HEK293 (cell line): ENCODE results near the gene VPS50.

Experiments
- CTCF ChIA-PET: fragments of 350-600 bp; formaldehyde crosslinking; extraction: SDS; loops from one replicate; lab custom pipeline; 2021; ENCODE audit warnings: antibody characterized with exemption; lab: Yijun Ruan, JAX
- POLR2A ChIA-PET: fragments of 300-600 bp; formaldehyde crosslinking; extraction: SDS; loops from one replicate; lab custom pipeline; 2020; ENCODE audit warnings: antibody characterized with exemption, inconsistent platforms; lab: Yijun Ruan, JAX
- H3K27ac ChIP-seq: fragments of 200-500 bp; sonication (Bioruptor generic); 2 replicates; pipeline ENCODE4 v1.5.1; 2014; ENCODE audit warnings: low read depth, low read length, control low read depth, inconsistent platforms; ENCODE audit errors: extremely low read depth
- H3K36me3 ChIP-seq, 2 experiments: fragments of 200-500 bp in 1 of 2; sonication (Bioruptor generic) in 1 of 2; 1 replicate in 1 of 2; 2 replicates in 1 of 2; pipeline ENCODE4 v1.5.1; 2014 to 2017; ENCODE audit warnings: inconsistent platforms in 2 of 2, low read length in 2 of 2; ENCODE audit not compliant: control insufficient read depth in 2 of 2, insufficient read depth in 1 of 2
- H3K4me1 ChIP-seq: fragments of 200-500 bp; sonication (Bioruptor generic); 2 replicates; pipeline ENCODE4 v1.5.1; 2014; ENCODE audit warnings: mild to moderate bottlenecking, low read length, inconsistent platforms; ENCODE audit not compliant: control insufficient read depth, insufficient read depth
- H3K4me3 ChIP-seq: 2 replicates; pipeline ENCODE4 v1.5.1; 2011; ENCODE audit warnings: low read depth, mild to moderate bottlenecking, control low read depth, low read length, moderate library complexity
- H3K9me3 ChIP-seq: fragments of 200-500 bp; sonication (Bioruptor generic); 2 replicates; pipeline ENCODE4 v1.5.1; 2014; ENCODE audit warnings: low read depth, low read length, inconsistent platforms; ENCODE audit not compliant: control insufficient read depth, insufficient read depth
- BCL11B ChIP-seq: fragments of 450-650 bp; formaldehyde crosslinking; IDR thresholded peaks from 2 replicates; pipeline ENCODE4 v1.5.1; 2016; ENCODE audit warnings: low read depth, missing biosample characterization, missing genetic modification characterization
- PRDM1 ChIP-seq: fragments of 450-650 bp; formaldehyde crosslinking; IDR thresholded peaks from 2 replicates; pipeline ENCODE4; 2016; ENCODE audit warnings: missing biosample characterization, missing genetic modification characterization
- SCRT2 ChIP-seq: fragments of 450-650 bp; formaldehyde crosslinking; IDR thresholded peaks from 2 replicates; pipeline ENCODE4 v1.5.1; 2016; ENCODE audit warnings: missing biosample characterization, missing genetic modification characterization
- TRIM28 ChIP-seq: IDR thresholded peaks from 2 replicates; pipeline ENCODE4 v1.6.1; 2011; ENCODE audit warnings: low read length, control low read depth, borderline replicate concordance
- ZBTB11 ChIP-seq: fragments of 450-650 bp; formaldehyde crosslinking; conservative IDR thresholded peaks from 2 replicates; pipeline ENCODE4 v1.5.1; 2016; ENCODE audit warnings: low read depth, missing biosample characterization, missing genetic modification characterization
- ZEB2 ChIP-seq: fragments of 450-650 bp; formaldehyde crosslinking; IDR thresholded peaks from 2 replicates; pipeline ENCODE4 v1.5.1; 2016; ENCODE audit warnings: missing biosample characterization, missing genetic modification characterization
- ZNF133 ChIP-seq: fragments of 450-650 bp; formaldehyde crosslinking; IDR thresholded peaks from 2 replicates; pipeline ENCODE4 v1.5.1; 2016; ENCODE audit warnings: missing biosample characterization, missing genetic modification characterization
- ZNF202 ChIP-seq: fragments of 450-650 bp; formaldehyde crosslinking; IDR thresholded peaks from 2 replicates; pipeline ENCODE4 v1.5.1; 2016; ENCODE audit warnings: missing biosample characterization, missing genetic modification characterization, borderline replicate concordance
- ZNF214 ChIP-seq: fragments of 450-650 bp; formaldehyde crosslinking; IDR thresholded peaks from 2 replicates; pipeline ENCODE4 v1.5.1; 2017; ENCODE audit warnings: missing biosample characterization, mild to moderate bottlenecking, missing genetic modification characterization, borderline replicate concordance
- ZNF221 ChIP-seq: fragments of 450-650 bp; formaldehyde crosslinking; IDR thresholded peaks from 2 replicates; pipeline ENCODE4 v1.5.1; 2017; ENCODE audit warnings: missing biosample characterization, missing genetic modification characterization, borderline replicate concordance
- ZNF239 ChIP-seq: fragments of 450-650 bp; formaldehyde crosslinking; IDR thresholded peaks from 2 replicates; pipeline ENCODE4 v1.5.1; 2016; ENCODE audit warnings: missing biosample characterization, missing genetic modification characterization
- ZNF248 ChIP-seq: fragments of 450-650 bp; formaldehyde crosslinking; IDR thresholded peaks from 2 replicates; pipeline ENCODE4 v1.5.1; 2017; ENCODE audit warnings: missing biosample characterization, missing genetic modification characterization
- ZNF266 ChIP-seq: fragments of 450-650 bp; formaldehyde crosslinking; IDR thresholded peaks from 2 replicates; pipeline ENCODE4 v1.5.1; 2016; ENCODE audit warnings: missing biosample characterization, missing genetic modification characterization, low read depth
- ZNF274 ChIP-seq, 2 experiments: fragments of 200-500 bp in 1 of 2; fragments of 450-650 bp in 1 of 2; sonication (Bioruptor generic) in 1 of 2; formaldehyde crosslinking in 1 of 2; IDR thresholded peaks; 2 replicates each; pipeline versions ENCODE4 v1.5.1 to v1.6.1; 2014 to 2016; ENCODE audit warnings: borderline replicate concordance in 1 of 2, inconsistent platforms in 1 of 2, low read length in 1 of 2, missing biosample characterization in 1 of 2, missing genetic modification characterization in 1 of 2
- ZNF48 ChIP-seq: fragments of 450-650 bp; formaldehyde crosslinking; IDR thresholded peaks from 2 replicates; pipeline ENCODE4 v1.5.1; 2016; ENCODE audit warnings: missing biosample characterization, missing genetic modification characterization
- ZNF529 ChIP-seq: fragments of 450-650 bp; formaldehyde crosslinking; IDR thresholded peaks from 2 replicates; pipeline ENCODE4 v1.5.1; 2017; ENCODE audit warnings: missing genetic modification characterization, missing biosample characterization; ENCODE audit not compliant: insufficient replicate concordance
- ZNF654 ChIP-seq: fragments of 450-650 bp; formaldehyde crosslinking; IDR thresholded peaks from 2 replicates; pipeline ENCODE4 v1.5.1; 2016; ENCODE audit warnings: low read depth, missing biosample characterization, missing genetic modification characterization
- ZNF670 ChIP-seq: fragments of 450-650 bp; formaldehyde crosslinking; IDR thresholded peaks from 2 replicates; pipeline ENCODE4 v1.5.1; 2016; ENCODE audit warnings: missing biosample characterization, missing genetic modification characterization, low read depth
- ZNF747 ChIP-seq: fragments of 450-650 bp; formaldehyde crosslinking; IDR thresholded peaks from 2 replicates; pipeline ENCODE4 v1.5.1; 2016; ENCODE audit warnings: missing biosample characterization, missing genetic modification characterization
- ZNF837 ChIP-seq: fragments of 450-650 bp; formaldehyde crosslinking; IDR thresholded peaks from 2 replicates; pipeline ENCODE4 v1.5.1; 2016; ENCODE audit warnings: missing biosample characterization, missing genetic modification characterization
- ZSCAN5A ChIP-seq: fragments of 450-650 bp; formaldehyde crosslinking; IDR thresholded peaks from 2 replicates; pipeline ENCODE4 v1.5.1; 2016; ENCODE audit warnings: missing biosample characterization, missing genetic modification characterization
- TF ChIP-seq, protein P1 (sequence below): fragments of 450-650 bp; formaldehyde crosslinking; IDR thresholded peaks from 2 replicates; pipeline ENCODE4 v1.5.1; 2016; ENCODE audit warnings: missing biosample characterization, missing genetic modification characterization

Gene VPS50

GRCh38 chr7:93212881-93213280 lies 19.3 kb upstream of the VPS50 start:
- TF ChIP-seq TRIM28 (no peak), ZNF214 (tag by site-specific recombination) (no peak), ZNF670 (tag by site-specific recombination) (no peak), ZEB2 (no peak), PRDM1 (tag by site-specific recombination) (no peak), ZNF747 (tag by site-specific recombination) (no peak), ZNF239 (tag by site-specific recombination) (no peak), ZNF266 (tag by site-specific recombination) (no peak), ZNF654 (tag by site-specific recombination) (no peak), ZNF221 (no peak), ZNF837 (tag by site-specific recombination) (no peak), ZNF529 (tag by site-specific recombination) (no peak), ZSCAN5A (no peak), ZNF248 (tag by site-specific recombination) (no peak), ZNF48 (tag by site-specific recombination) (no peak), ZNF133 (no peak)
- TF ChIP-seq, protein P1, sequence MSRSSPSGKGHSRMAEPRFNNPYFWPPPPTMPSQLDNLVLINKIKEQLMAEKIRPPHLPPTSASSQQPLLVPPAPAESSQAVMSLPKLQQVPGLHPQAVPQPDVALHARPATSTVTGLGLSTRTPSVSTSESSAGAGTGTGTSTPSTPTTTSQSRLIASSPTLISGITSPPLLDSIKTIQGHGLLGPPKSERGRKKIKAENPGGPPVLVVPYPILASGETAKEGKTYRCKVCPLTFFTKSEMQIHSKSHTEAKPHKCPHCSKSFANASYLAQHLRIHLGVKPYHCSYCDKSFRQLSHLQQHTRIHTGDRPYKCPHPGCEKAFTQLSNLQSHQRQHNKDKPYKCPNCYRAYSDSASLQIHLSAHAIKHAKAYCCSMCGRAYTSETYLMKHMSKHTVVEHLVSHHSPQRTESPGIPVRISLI: no peak
- Histone ChIP-seq H3K4me1 (no peaks in the 10 kb centered on the region), H3K9me3 (no peaks in the 10 kb centered on the region), H3K4me3 (no peak overlapping the region), H3K36me3 (no peaks in the 10 kb centered on the region), H3K27ac (no peak overlapping the region)
- CTCF ChIA-PET: interaction anchor here (1.5 kb wide), 1 partner anchor 17 kb away, joined by 4 read pairs; no protein-coding TSS in a partner anchor
- POLR2A ChIA-PET: no interaction called here

GRCh38 chr7:93218997-93219827 lies 13.0 kb upstream of the VPS50 start:
- ChIA-PET POLR2A (no interaction called here), CTCF (no interaction called here)
- TF ChIP-seq BCL11B (tag by site-specific recombination) (no peak), ZNF202 (tag by site-specific recombination) (no peak), ZBTB11 (tag by site-specific recombination) (no peak), SCRT2 (tag by site-specific recombination) (peak; percentile 38; the same call in 1 of the 2 replicates), ZNF274 (IDR thresholded peaks at IDR 0.05; ENCODE audit: low read length) (no peak), ZNF274 (tag by site-specific recombination; IDR thresholded peaks at IDR 0.05; ENCODE audit: borderline replicate concordance) (no peak)
- Histone ChIP-seq H3K36me3 (no peaks in the 10 kb centered on the region), H3K27ac (no peak overlapping the region), H3K4me1 (no peaks in the 10 kb centered on the region), H3K9me3 (no peaks in the 10 kb centered on the region), H3K4me3 (no peak overlapping the region)
